Panc1 (cell line): ENCODE measurements around the gene TRAK1.
"Not testable (repeated sequence)": the region's sequence is repeated elsewhere in the genome, so short reads cannot be mapped to it uniquely, and the experiment has no call there.

Source experiments
- CTCF ChIP-seq: fragments of 450-650 bp; IDR thresholded peaks from 2 replicates; pipeline ENCODE4 v1.5.1; 2017; ENCODE audit warnings: mild to moderate bottlenecking
- POLR2AphosphoS5 ChIP-seq: IDR thresholded peaks from 2 replicates; pipeline ENCODE4 v1.6.1; 2012; ENCODE audit warnings: mild to moderate bottlenecking, low read depth, low read length, moderate library complexity
- REST ChIP-seq, 2 experiments: IDR thresholded peaks; 2 replicates each; pipeline ENCODE4 v1.6.1; 2011 to 2012; ENCODE audit warnings: low read depth in 2 of 2, control low read depth in 1 of 2, low read length in 1 of 2, mild to moderate bottlenecking in 1 of 2, moderate library complexity in 1 of 2; ENCODE audit not compliant: insufficient read depth in 1 of 2

GRCh38 chr3:42048526-42048925, 42.6 kb upstream of the TRAK1 start:
- TF ChIP-seq CTCF; POLR2AphosphoS5; REST (IDR thresholded peaks at IDR 0.05; ENCODE audit: insufficient read depth in 1 of 2, low read depth in 2 of 2, low read length in 1 of 2): not testable (repeated sequence)
